HUES48 (cell line): Measurements from ENCODE around the gene IRAK2.
"Not testable (repeated sequence)": the region's sequence is repeated elsewhere in the genome, so short reads cannot be mapped to it uniquely, and the experiment has no call there.

Experiments
- H3K27ac ChIP-seq: one replicate; pipeline ENCODE4 v1.7.0; 2013; ENCODE audit warnings: low read depth, low read length, inconsistent platforms
- H3K27me3 ChIP-seq: 2 replicates; pipeline ENCODE4 v1.6.1; 2013; ENCODE audit warnings: mild to moderate bottlenecking, low read length; ENCODE audit not compliant: control insufficient read depth, insufficient read depth
- H3K36me3 ChIP-seq: 2 replicates; pipeline ENCODE4 v1.6.1; 2013; ENCODE audit warnings: low read length; ENCODE audit not compliant: control insufficient read depth, insufficient read depth
- H3K4me1 ChIP-seq: 2 replicates; pipeline ENCODE4 v1.6.1; 2013; ENCODE audit warnings: mild to moderate bottlenecking, low read length; ENCODE audit not compliant: control insufficient read depth, insufficient read depth
- H3K4me3 ChIP-seq: 2 replicates; pipeline ENCODE4 v1.5.1; 2013; ENCODE audit warnings: mild to moderate bottlenecking, low read depth, low read length
- H3K9ac ChIP-seq: 2 replicates; pipeline ENCODE4 v1.6.1; 2013; ENCODE audit warnings: mild to moderate bottlenecking, low read depth, low read length, moderate library complexity
- H3K9me3 ChIP-seq: 2 replicates; pipeline ENCODE4 v1.6.1; 2013; ENCODE audit warnings: low read length; ENCODE audit not compliant: control insufficient read depth, insufficient read depth

IRAK2 gene

GRCh38 chr3:10263646-10264363 lies 99.1 kb downstream of the IRAK2 start:
- no peak overlapping the region for H3K4me3 ChIP-seq
- H3K9me3 ChIP-seq: no peaks in the 10 kb centered on the region
- H3K9ac ChIP-seq: no peak overlapping the region
- no peaks in the 10 kb centered on the region for H3K27me3 ChIP-seq
- peaks cover 59% of the 10 kb centered on the region for H3K36me3 ChIP-seq
- peaks cover 9% of the 10 kb centered on the region for H3K4me1 ChIP-seq
- H3K27ac ChIP-seq: peak overlapping the region; percentile 71

GRCh38 chr3:10265833-10266232 lies 101.1 kb downstream of the IRAK2 start:
- Histone ChIP-seq H3K27ac (no peak overlapping the region), H3K9me3 (no peaks in the 10 kb centered on the region), H3K4me3 (no peak overlapping the region), H3K27me3 (no peaks in the 10 kb centered on the region), H3K36me3 (peaks cover 63% of the 10 kb centered on the region), H3K9ac (no peak overlapping the region), H3K4me1 (peaks cover 9% of the 10 kb centered on the region)

- not testable (repeated sequence) for H3K27me3 ChIP-seq, H3K9me3 ChIP-seq, H3K4me3 ChIP-seq, H3K9ac ChIP-seq, H3K27ac ChIP-seq, H3K4me1 ChIP-seq
- H3K36me3 ChIP-seq: peaks cover 62% of the 10 kb centered on the region
Observed at GRCh38 chr3:10266936-10267335, 102.2 kb downstream of the IRAK2 start.

GRCh38 chr3:10268116-10268515 lies 103.4 kb downstream of the IRAK2 start:
- Histone ChIP-seq H3K9me3 (no peaks in the 10 kb centered on the region), H3K27ac (no peak overlapping the region), H3K4me1 (peaks cover 9% of the 10 kb centered on the region), H3K27me3 (no peaks in the 10 kb centered on the region), H3K9ac (no peak overlapping the region), H3K36me3 (peaks cover 62% of the 10 kb centered on the region), H3K4me3 (no peak overlapping the region)

- no peaks in the 10 kb centered on the region for H3K9me3 ChIP-seq
- no peaks in the 10 kb centered on the region for H3K27me3 ChIP-seq
- no peak overlapping the region for H3K9ac ChIP-seq
- H3K36me3 ChIP-seq: peaks cover 68% of the 10 kb centered on the region
- no peak overlapping the region for H3K27ac ChIP-seq
- no peak overlapping the region for H3K4me3 ChIP-seq
- peaks cover 4% of the 10 kb centered on the region; the same call in 1 of the 2 replicates for H3K4me1 ChIP-seq
Observed at GRCh38 chr3:10268930-10269329, 104.2 kb downstream of the IRAK2 start.

GRCh38 chr3:10269443-10269842 lies 104.7 kb downstream of the IRAK2 start:
- H3K27ac ChIP-seq: no peak overlapping the region
- no peaks in the 10 kb centered on the region for H3K9me3 ChIP-seq
- H3K9ac ChIP-seq: no peak overlapping the region
- no peaks in the 10 kb centered on the region for H3K27me3 ChIP-seq
- no peak overlapping the region for H3K4me3 ChIP-seq
- no peaks in the 10 kb centered on the region for H3K4me1 ChIP-seq
- peaks cover 71% of the 10 kb centered on the region for H3K36me3 ChIP-seq

- not testable (repeated sequence) for H3K9ac ChIP-seq, H3K4me1 ChIP-seq
Observed at GRCh38 chr3:10272476-10272875, 107.8 kb downstream of the IRAK2 start.

GRCh38 chr3:10272977-10273376 lies 108.3 kb downstream of the IRAK2 start:
- Histone ChIP-seq H3K27ac (no peak overlapping the region), H3K4me3 (no peak overlapping the region), H3K9ac (no peak overlapping the region), H3K4me1 (no peaks in the 10 kb centered on the region), H3K27me3 (no peaks in the 10 kb centered on the region), H3K36me3 (peaks cover 70% of the 10 kb centered on the region), H3K9me3 (no peaks in the 10 kb centered on the region)

More at GRCh38 chr3:10272476-10272875, 107.8 kb downstream of the IRAK2 start:
- H3K9me3 ChIP-seq, H3K4me3 ChIP-seq, H3K27ac ChIP-seq, H3K27me3 ChIP-seq: not testable (repeated sequence)
- peaks cover 70% of the 10 kb centered on the region for H3K36me3 ChIP-seq

GRCh38 chr3:10273702-10274305 lies 109.1 kb downstream of the IRAK2 start:
- peaks cover 70% of the 10 kb centered on the region for H3K36me3 ChIP-seq
- no peaks in the 10 kb centered on the region for H3K9me3 ChIP-seq
- H3K4me1 ChIP-seq: no peaks in the 10 kb centered on the region
- no peaks in the 10 kb centered on the region for H3K27me3 ChIP-seq
- H3K27ac ChIP-seq: no peak overlapping the region
- H3K9ac ChIP-seq: no peak overlapping the region
- no peak overlapping the region for H3K4me3 ChIP-seq

GRCh38 chr3:10274601-10275000 lies 109.9 kb downstream of the IRAK2 start:
- no peaks in the 10 kb centered on the region for H3K9me3 ChIP-seq
- H3K4me1 ChIP-seq: no peaks in the 10 kb centered on the region
- no peak overlapping the region for H3K27ac ChIP-seq
- no peak overlapping the region for H3K9ac ChIP-seq
- H3K4me3 ChIP-seq: no peak overlapping the region
- peaks cover 70% of the 10 kb centered on the region for H3K36me3 ChIP-seq
- no peaks in the 10 kb centered on the region for H3K27me3 ChIP-seq

- Histone ChIP-seq H3K9ac (no peak overlapping the region), H3K4me3 (no peak overlapping the region), H3K27ac (no peak overlapping the region), H3K9me3 (no peaks in the 10 kb centered on the region), H3K36me3 (peaks cover 67% of the 10 kb centered on the region), H3K27me3 (no peaks in the 10 kb centered on the region), H3K4me1 (no peaks in the 10 kb centered on the region)
Observed at GRCh38 chr3:10277115-10277625, 112.5 kb downstream of the IRAK2 start.
